SK-N-DZ (cell line): ENCODE data around the gene GRIK4.

Source experiments
- DNase-seq: peaks from one replicate; pipeline ENCODE4 v3.0.0-alpha.2; 2015; ENCODE audit warnings: low spot score

Gene GRIK4

DNA sequence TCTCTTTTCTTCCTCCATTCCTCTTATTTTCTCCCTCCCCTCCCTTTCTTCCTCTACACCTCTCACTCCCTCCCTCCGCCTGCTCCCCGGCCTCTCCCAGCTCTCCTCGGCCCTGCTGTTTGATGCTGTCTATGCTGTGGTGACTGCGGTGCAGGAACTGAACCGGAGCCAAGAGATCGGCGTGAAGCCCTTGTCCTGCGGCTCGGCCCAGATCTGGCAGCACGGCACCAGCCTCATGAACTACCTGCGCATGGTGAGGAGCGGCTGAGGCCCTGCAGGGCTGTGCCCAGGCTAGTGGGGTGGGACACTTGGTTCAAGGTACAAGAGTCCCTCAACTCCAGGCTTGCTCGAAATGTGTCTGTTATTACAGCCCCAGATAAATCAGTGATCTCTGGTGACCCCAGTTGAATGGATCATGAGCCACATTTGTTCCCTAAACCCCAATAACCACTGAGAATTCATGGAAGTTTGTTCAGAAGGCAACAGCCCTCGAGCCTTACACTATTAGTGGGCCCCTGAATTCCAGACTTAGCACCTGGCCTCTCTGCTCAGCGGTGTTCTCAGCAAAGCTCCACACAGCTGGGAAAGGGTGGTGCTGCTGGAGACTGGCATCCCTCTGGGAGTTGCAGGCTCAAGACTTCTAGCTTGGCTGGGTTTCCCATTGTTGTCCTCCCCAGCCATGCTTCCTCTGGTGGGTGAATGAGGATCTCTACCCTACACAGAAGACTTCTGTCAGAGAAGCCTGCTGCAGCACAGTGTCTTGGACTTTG, 362.6 kb downstream of the GRIK4 start:
- no peak for DNase-seq

DNA sequence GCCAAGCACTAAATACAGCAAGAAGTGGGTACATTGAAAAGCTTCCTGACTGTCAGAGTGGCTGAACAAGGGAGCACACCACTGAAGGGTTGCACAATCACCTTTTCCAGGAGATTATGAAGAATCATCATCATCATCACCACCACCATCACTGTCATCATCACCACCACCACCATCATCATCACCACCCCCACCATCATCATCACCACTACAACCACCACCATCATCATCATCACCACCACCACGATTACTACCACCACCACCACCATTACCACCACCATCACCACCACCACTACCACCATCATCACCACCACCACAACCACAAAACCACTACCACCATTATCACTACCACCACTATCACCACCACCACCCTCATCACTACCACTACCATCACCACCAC, 364.4 kb downstream of the GRIK4 start:
- no peak for DNase-seq

GRCh38 chr11:120877746-120878365, 366.3 kb downstream of the GRIK4 start:
- DNase-seq = no peak

DNA sequence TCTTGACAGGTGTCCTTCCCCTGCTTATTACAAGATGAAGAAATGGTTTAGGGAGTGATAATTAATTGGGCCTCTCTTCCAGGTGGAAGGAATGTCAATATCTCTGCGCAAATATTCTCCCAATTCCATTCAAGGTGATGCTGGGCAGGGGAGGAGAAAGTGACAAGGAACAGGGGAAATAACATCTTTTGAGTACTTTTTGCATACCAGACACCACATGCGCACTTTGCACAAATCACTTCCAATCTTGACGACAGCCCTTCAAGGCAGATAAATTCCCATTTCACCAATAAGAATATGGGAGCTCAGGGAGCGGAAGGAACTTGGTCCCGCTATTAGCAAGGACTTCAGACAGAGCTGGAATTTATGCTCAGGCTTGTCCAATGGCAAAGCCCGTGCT, 367.2 kb downstream of the GRIK4 start:
- DNase-seq = no peak

- no peak for DNase-seq
Measured at GRCh38 chr11:120880498-120881175, 369.1 kb downstream of the GRIK4 start.

DNA sequence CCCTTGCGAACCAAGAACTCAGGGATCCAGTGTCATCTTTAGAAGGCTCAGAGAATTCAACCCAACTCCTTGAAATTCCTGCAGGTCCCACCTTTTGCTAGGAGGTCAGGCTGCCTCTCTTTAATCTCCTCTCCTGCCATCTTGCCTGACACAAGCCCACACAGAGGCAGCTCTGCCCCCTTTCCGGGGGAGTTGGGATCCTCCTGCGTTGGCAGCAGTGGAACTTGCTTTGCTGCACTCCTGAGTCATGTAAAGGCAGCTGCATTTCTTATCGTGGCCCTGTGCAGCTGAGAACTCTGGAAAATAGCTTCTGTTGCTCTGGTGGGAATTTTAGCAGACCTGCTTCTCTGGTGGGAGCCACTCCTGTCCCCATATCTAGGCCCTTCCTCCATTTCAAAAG, 370.0 kb downstream of the GRIK4 start:
- DNase-seq = no peak

DNA sequence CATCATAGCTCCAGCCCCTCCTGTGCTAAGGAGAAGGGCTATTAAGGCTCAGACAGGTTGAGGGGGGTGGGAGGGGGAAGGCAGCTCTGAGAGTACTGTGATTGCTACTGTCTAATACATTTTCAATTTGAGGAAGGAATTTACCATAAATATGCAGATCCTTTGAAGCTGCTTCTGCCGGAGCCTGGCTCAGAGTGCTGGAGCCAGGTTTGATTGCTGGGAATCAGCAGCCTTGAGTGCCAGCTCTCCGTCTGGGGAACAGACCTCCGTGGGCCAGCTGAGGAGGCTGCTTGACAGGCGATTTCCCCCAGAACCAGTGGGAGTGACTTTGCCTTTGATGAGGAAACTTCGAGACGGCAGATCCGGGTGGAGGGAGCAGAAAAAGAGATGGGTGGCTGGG, 370.6 kb downstream of the GRIK4 start:
- no peak for DNase-seq

GRCh38 chr11:120883404-120884080, 372.0 kb downstream of the GRIK4 start:
- no peak for DNase-seq

DNA sequence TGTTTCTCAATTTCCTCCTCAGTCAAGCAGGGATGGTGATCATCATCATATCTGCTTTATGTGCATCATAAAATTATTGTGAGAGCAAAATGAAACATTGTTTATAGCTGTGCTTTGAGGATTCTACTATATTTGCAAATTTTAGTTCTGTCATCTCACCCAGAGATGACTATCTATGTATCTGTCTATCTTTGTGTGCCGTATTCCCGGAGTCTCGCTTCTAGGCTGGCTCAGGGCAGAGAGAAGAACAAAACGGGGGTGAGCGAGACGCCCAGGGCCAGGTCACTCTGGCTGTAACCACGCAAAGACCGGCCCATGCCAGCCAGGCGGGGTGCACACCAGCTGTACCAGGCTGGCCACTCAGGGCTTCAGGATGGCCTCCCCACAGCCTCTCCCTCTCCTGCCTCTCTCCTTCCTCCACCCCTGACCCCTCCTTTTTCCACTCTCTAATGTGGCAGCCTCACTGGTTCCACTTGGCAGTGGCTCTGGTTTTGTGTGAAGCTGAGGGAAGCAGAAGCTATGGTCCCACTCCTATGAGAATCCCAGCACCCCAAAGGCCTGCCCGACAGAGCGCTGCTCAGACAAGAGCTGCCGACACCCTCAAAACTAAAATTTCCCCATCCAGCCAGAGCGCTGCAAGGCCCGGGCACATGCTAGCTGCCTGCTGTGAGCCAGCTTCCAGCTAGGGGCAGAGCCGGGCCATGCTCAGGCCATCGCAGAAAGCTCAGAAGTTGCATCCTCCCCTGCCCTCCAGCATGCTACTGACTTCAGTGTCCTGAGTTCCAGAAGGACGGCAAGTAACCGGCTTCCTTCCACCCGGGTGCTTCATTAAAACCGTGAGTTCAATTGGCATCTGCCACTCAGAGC, 372.8 kb downstream of the GRIK4 start:
- DNase-seq = no peak

- no peak for DNase-seq
Measured at GRCh38 chr11:120890609-120891320, 379.2 kb downstream of the GRIK4 start.

DNA sequence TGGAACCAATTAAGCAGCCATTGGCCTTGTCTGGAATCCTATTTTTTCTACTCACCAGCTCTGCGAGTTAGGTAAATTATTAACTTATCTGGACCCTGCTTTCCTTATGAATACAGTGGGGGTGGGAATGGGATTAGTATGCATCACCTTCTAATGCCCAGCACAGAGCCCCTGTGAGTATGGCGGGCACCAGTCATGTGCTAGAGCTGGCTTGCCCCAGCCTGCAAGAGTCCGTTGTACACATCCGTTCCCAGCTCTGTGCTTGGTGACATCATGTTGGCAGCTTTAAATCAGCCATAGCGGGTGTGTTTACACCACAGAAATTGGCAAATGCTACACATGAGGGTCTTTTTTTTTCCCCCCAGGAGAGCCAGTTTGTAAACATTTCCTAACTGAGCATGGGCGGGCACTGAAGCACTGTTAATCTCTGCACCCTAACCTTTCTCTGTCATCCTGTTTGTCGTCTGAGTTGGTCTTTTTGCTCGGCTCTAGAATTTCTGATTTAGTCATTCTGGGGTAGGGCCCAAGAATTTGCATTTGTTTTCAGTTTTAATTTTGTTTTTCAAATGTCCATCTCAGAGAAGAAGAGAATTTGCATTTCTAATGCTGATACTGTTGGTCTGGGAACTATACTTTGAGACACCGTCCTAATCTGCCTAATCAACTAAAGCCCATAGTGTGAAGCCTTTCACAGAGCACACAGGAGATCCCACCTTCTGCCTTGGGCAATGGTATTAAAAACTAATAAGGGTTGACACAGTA, 382.1 kb downstream of the GRIK4 start:
- no peak for DNase-seq

DNA sequence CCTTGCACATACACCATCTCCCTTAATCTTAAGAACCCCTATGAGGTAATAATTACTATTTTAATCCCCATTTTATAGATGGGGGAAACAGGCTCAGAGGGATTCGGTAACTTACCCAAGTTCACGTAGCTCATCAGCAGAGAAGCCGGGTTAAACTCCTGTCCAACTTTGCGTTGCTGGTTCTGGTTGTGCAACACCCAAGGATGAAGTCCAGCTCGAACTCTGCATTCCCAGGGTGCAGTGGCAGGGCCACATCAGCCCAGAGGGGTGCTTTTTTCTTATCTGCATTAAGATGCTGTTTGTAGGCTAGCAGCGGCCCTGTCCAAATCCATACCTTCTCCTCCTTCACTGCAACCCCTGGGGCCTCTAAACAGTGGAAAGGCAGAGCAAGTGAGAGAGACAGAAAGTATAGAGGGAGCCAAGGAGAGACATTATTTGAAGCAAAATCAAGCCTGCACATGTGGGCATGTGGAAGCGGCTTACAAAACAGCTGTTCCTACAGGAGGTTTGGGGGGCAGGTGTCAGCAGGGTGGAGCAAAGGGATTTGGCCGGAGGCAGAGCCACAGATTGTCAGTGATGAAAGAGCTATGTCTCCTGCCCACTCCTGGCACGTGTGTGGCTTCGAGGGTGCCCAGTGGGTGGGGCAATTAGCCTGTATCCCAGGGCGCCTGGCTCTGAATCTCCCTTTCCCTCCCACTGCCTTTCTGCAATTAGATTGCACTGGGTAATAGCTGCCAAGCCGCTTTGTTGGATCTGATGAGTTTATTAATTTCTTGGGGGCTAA, 382.8 kb downstream of the GRIK4 start:
- no peak for DNase-seq

DNA sequence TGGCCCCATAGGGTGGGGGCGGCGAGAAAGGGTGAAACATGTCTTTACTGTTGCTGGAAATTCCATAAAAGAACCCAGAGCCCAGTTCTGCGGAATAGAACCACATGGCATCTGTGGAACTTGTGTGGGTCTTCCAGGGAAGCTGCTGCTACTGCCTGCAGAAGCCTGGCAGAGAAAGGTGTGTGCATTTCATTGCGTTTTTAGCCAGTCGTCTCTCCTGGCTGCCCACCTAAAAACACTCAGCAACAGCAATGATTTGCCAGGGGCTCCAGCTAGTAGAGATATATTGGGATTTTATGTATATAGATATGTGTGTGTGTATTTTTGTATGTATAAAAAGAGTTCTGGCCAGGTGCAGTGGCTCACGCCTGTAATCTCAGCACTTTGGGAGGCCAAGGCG, 385.1 kb downstream of the GRIK4 start:
- no peak for DNase-seq

DNA sequence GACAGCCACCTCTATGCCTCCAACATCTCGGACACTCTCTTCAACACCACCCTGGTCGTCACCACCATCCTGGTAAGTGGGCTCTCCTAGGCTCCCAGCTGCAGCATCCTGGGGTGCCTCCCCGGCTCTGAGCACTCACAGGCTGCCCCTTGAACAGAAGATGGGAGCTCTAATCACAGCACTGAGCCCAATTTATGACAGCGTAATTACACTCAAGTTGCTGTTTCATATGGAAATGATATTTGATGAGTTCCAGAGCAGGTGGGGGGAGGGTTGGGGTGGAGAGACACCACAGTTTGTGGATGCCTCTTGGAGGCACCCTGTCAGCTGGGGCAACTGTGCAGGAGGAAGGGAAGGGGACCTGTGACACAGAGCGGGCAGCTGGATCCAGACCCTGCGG, 387.0 kb downstream of the GRIK4 start:
- DNase-seq = no peak

DNA sequence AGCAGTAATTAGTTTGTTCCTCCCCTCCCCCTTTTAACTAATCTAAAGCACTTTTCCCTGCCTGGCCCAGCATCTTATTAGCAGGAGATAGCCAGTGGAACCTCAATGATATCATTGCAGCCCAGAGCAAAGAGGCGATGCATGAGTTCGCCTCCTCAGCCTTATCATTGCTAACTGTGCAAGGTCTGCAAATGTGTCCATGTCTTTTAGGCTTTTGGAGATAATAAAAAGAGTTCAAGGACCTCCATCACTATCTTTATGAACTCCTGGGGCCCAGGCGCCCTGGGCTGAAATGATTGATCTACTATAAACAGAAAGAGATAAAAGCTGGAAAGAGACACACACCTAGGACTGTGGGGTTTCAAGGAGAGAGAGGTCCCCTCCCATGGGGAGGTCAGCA, 388.2 kb downstream of the GRIK4 start:
- DNase-seq = no peak

- no peak for DNase-seq
Measured at GRCh38 chr11:120900643-120901042, 389.1 kb downstream of the GRIK4 start.

DNA sequence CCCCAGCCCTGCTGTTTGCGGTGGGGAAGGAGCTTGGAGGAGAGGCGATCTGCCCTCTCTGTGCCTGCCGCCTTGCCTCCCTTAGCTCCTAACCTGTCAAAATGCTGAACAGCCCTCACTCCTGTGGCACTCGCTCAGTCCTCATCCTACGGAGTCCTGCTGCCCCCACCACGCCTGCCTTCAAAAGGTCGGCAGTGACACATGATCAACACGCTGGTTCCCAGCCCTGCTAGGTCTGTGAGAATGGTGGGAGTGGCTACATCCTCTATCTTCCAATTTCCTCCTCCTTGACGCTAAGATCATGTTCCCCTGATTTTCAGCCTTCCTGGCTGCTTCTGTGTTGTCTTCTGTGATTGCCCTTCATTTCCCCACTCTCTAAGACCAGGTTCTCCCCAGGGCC, 392.1 kb downstream of the GRIK4 start:
- no peak for DNase-seq

DNA sequence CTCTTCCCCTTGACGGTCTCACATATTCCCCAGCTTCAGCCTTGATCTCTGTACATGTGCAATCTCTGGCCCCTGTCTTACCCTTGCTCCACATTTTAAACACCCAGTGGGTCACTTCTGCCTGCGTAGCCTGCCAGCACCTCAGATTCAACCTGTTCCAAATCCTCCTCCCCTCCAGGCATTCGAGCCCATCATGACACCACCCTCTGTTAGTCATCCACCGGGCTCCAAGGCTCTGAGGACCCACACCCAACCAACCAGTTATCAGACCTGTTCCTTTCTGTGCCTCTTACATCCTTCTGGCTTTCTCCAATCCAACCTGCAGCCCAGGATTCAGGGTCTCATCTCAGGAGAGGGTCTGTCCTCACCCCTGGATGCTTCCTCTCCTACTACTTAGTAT, 392.6 kb downstream of the GRIK4 start:
- DNase-seq = no peak

- DNase-seq = no peak
Measured at GRCh38 chr11:120906766-120907165, 395.2 kb downstream of the GRIK4 start.
